PFSK-1 (cell line): ENCODE results near the gene C1QTNF5.

Experiments
- FOXP2 ChIP-seq: optimal IDR thresholded peaks from 2 replicates; pipeline ENCODE3; 2011; ENCODE audit warnings: borderline replicate concordance, control low read depth, inconsistent platforms; ENCODE audit not compliant: insufficient read depth; ENCODE audit errors: extremely low read length, extremely low read depth
- POLR2AphosphoS5 ChIP-seq: IDR thresholded peaks from 2 replicates; pipeline ENCODE4 v1.6.1; 2012; ENCODE audit warnings: low read depth, mild to moderate bottlenecking, control low read depth, low read length, moderate library complexity
- SIN3A ChIP-seq: IDR thresholded peaks from 2 replicates; pipeline ENCODE4 v1.6.1; 2012; ENCODE audit warnings: mild to moderate bottlenecking, low read length, moderate library complexity, borderline replicate concordance; ENCODE audit not compliant: insufficient read depth
- TAF1 ChIP-seq: IDR thresholded peaks from 2 replicates; pipeline ENCODE4 v1.6.1; 2012; ENCODE audit warnings: low read length, control low read depth, borderline replicate concordance; ENCODE audit not compliant: insufficient read depth
- TF ChIP-seq, protein P1 (sequence below), 2 experiments: IDR thresholded peaks; 2 replicates each; pipeline versions ENCODE4 v1.6.1 to v1.8.0; 2011 to 2012; ENCODE audit warnings: low read depth in 2 of 2, low read length in 2 of 2, control low read depth in 1 of 2, inconsistent platforms in 1 of 2, mild to moderate bottlenecking in 1 of 2, moderate library complexity in 1 of 2; ENCODE audit not compliant: insufficient read depth in 1 of 2

The C1QTNF5 gene

DNA sequence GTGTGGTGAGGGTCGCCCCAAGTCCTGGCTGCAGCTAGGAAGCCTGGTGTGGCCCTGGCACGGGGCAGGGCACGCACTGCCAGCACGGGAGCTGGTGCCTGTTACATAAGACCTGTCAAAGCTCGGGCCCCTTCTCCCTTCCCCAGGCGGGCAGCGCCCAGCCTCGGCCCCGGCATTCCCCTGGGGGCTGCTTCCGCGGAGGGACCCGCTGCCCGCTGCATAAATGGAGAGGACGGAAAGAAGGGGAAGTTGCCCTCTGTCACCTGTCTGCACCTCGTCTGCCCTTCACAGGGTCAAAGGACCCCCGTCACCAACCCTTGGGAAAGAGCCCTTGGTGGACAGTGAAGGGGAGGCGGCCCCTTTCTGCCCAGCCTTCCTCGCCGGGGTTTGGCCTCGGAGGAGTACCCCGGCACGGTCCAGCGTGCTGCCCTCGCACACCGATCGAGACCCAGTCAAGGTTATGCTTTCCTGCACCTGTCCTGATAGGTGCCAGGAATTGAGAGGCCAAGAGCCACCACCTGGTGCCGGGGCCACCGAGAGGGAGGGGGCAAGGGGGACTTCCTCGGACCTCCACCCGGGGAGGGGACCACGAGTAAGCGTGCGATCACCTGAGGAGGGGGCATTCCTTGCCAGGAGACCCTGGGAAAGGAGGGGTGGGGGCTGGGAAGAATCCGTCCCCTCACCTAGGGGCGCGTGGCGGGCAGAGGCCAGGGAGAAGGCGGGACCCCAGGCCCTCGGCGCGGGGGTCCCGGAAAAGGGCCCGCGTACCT, 22.6 kb upstream of the C1QTNF5 start:
- TF ChIP-seq TAF1 (no peak), SIN3A (no peak), FOXP2 (no peak), POLR2AphosphoS5 (no peak)
- TF ChIP-seq, protein P1, sequence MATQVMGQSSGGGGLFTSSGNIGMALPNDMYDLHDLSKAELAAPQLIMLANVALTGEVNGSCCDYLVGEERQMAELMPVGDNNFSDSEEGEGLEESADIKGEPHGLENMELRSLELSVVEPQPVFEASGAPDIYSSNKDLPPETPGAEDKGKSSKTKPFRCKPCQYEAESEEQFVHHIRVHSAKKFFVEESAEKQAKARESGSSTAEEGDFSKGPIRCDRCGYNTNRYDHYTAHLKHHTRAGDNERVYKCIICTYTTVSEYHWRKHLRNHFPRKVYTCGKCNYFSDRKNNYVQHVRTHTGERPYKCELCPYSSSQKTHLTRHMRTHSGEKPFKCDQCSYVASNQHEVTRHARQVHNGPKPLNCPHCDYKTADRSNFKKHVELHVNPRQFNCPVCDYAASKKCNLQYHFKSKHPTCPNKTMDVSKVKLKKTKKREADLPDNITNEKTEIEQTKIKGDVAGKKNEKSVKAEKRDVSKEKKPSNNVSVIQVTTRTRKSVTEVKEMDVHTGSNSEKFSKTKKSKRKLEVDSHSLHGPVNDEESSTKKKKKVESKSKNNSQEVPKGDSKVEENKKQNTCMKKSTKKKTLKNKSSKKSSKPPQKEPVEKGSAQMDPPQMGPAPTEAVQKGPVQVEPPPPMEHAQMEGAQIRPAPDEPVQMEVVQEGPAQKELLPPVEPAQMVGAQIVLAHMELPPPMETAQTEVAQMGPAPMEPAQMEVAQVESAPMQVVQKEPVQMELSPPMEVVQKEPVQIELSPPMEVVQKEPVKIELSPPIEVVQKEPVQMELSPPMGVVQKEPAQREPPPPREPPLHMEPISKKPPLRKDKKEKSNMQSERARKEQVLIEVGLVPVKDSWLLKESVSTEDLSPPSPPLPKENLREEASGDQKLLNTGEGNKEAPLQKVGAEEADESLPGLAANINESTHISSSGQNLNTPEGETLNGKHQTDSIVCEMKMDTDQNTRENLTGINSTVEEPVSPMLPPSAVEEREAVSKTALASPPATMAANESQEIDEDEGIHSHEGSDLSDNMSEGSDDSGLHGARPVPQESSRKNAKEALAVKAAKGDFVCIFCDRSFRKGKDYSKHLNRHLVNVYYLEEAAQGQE (IDR thresholded peaks at IDR 0.05; ENCODE audit: insufficient read depth in 1 of 2, low read depth in 2 of 2, low read length in 2 of 2): no peak

GRCh38 chr11:119362741-119363080, 22.0 kb upstream of the C1QTNF5 start:
- TF ChIP-seq POLR2AphosphoS5 (no peak), TAF1 (no peak), FOXP2 (no peak), SIN3A (no peak)
- TF ChIP-seq, protein P1 (IDR thresholded peaks at IDR 0.05; ENCODE audit: insufficient read depth in 1 of 2, low read depth in 2 of 2, low read length in 2 of 2): no peak

DNA sequence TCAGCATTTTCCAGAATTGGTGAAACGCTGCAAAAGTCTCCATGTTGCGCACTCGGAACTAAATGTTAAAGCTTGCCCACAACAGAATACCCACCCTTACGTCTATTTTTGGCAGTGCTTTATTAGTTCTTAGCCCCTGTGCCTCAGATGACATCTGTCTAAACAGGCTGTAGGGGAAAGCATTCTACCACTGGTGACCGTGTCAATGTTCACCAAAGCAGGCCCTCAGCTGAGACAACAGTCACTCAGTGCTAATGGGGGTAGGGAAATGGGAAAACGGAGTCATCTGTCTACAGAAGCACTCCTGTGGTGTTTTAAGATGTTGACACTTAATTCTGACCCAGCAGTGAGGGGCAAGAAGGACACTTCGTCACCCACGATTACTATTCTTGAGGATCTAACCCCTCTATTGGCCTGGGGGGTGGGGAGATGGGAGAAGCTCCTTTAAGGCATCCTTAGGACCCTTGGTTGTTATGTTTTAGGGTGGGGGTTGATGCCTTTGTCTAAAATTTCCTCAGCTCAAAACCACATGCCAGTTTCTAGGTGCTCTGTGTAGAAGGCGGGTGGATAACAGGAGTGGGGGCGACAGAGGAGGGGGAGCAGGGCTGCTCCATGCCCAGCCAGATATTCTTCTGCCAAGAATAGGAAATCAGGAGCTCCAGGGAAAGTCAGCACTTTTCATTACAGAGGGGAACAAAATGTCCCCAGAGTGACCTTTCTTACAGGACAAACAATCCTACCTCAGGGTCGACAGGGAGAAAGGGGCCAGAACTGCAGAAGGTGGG, 21.4 kb upstream of the C1QTNF5 start:
- no peak for TF ChIP-seq SIN3A
- no peak for TF ChIP-seq POLR2AphosphoS5
- TF ChIP-seq, protein P1 (IDR thresholded peaks at IDR 0.05; ENCODE audit: insufficient read depth in 1 of 2, low read depth in 2 of 2, low read length in 2 of 2): no peak
- TF ChIP-seq FOXP2: no peak
- no peak for TF ChIP-seq TAF1

DNA sequence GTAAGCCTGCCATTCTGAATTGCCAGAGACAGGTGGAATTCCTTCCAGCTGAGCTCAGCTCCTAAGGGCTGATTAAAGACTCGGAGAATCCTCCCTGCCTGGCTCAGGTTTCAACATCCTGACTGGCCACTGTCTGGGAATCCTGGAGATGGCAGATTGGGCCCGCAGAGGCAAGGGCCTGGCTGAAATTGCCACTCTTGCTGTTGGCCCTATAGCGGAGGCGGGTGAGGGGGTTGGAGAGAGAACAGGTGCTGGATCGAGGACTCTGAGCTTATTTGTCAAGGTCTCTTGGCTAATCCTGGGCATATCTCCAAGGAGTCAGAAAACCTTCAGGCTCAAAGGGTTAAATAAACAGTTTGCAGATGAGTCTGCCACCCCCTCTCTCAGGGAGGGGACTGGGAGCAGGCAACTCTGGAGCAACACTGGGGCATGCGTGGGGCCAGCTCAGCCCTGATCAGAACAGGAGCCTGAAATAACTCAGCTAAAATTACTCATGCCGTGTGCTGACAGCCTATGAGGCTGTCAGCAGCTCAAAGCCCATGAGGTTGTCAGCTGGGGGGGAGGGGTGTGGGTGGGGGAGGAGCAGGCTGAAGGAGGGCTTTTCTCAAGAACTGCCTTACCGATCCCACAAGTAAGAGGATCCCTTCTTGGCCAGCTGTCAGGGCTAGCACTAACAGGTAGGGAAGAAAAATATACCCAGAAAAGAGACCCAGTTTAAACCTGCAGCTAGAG, 20.5 kb upstream of the C1QTNF5 start:
- TF ChIP-seq TAF1: no peak

DNA sequence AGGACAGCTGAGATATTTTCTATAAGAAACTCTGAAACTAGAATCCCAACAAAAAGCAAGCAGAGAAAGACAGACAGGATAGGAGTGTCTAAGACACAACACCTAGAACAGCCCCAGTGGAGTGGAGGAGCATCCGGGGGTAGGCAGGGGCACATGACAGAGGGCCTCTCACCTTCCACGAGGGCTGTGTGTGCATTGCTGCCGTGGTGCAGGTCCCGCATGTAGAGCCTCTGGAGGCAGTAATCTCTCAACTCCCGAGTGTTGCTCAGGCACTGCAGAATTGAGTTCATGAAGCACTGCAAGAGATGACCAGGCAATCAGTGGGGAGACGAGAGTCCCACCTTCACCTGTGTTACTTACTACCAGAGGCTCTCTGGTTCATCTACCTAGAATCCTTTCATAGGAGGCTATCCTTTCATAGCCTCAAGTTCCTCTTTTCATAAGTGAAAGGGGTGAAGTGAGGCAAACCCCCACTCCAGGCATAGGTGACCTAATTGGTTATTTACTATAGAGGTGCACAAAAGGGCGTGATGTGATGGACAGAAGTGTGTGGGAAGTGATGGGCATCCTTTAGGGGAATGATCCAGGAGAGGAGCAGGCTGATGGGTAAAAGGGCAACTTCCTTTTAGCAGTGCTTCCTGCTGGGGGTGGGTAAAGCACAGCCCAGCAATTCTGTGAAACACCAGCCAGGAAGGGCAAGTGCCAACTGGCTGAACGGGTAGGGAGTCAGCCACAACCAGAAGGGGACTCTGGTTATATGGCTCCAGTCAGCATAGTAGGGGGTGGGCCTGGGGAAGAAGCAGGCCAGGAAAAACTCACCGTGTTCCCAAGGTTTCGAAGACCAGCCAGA, 18.9 kb upstream of the C1QTNF5 start:
- TF ChIP-seq SIN3A: no peak
- no peak for TF ChIP-seq TAF1
- TF ChIP-seq FOXP2: no peak
- TF ChIP-seq POLR2AphosphoS5: no peak
- TF ChIP-seq, protein P1 (IDR thresholded peaks at IDR 0.05; ENCODE audit: insufficient read depth in 1 of 2, low read depth in 2 of 2, low read length in 2 of 2): no peak
